H1 (cell line): ENCODE results near the gene APEH. TPM values are rescaled to one million over a fixed set of nuclear protein-coding genes. Genes with fewer than 3 reads are reported as not detected.
A peak's percentile ranks its signal among the peaks of the same experiment; 100 is the strongest.

Experiments
- CTCF ChIA-PET: fragments of 300-600 bp; sonication (Branson Sonifier 250); formaldehyde crosslinking; loops from one replicate; lab custom pipeline; 2021; ENCODE audit not compliant: partially characterized antibody; lab: Charles Lee
- POLR2A ChIA-PET: fragments of 300-600 bp; sonication (Branson Sonifier 250); formaldehyde crosslinking; loops from one replicate; lab custom pipeline; 2021; ENCODE audit warnings: inconsistent platforms; ENCODE audit not compliant: partially characterized antibody; lab: Charles Lee
- DNase-seq, 2 experiments: peaks; one replicate each; pipeline versions ENCODE4 v3.0.0 to v3.0.0-alpha.2; 2010 to 2022; ENCODE audit warnings: low spot score in 2 of 2, low read depth in 1 of 2, mixed read lengths in 1 of 2
- FAIRE-seq: peaks from 2 replicates; lab custom pipeline; 2011; peaks lifted over from hg19 to GRCh38; lab: Jason Lieb, UNC
- H2AFZ ChIP-seq: 2 replicates; pipeline ENCODE4 v1.8.1; 2012; ENCODE audit warnings: low read length, inconsistent platforms
- H2AK5ac ChIP-seq: 2 replicates; pipeline ENCODE4 v1.6.1; 2013; ENCODE audit warnings: low read depth, low read length
- H2BK120ac ChIP-seq: replicated peaks from 2 replicates; pipeline ENCODE3; 2013; ENCODE audit warnings: low read depth, low read length, inconsistent platforms
- H2BK12ac ChIP-seq: 2 replicates; pipeline ENCODE4 v1.6.1; 2013; ENCODE audit warnings: low read depth, low read length
- H2BK15ac ChIP-seq: 2 replicates; pipeline ENCODE4 v1.6.1; 2013; ENCODE audit warnings: low read length
- H2BK20ac ChIP-seq: 2 replicates; pipeline ENCODE4 v1.6.1; 2013; ENCODE audit warnings: low read length
- H2BK5ac ChIP-seq: 2 replicates; pipeline ENCODE4 v1.6.1; 2013; ENCODE audit warnings: low read depth, low read length
- H3K14ac ChIP-seq: 2 replicates; pipeline ENCODE4 v1.6.1; 2013; ENCODE audit warnings: inconsistent platforms; ENCODE audit not compliant: insufficient read length
- H3K18ac ChIP-seq: 2 replicates; pipeline ENCODE4 v1.6.1; 2013; ENCODE audit warnings: low read length; ENCODE audit errors: extremely low read depth
- H3K23ac ChIP-seq: 2 replicates; pipeline ENCODE4 v1.6.1; 2013; ENCODE audit warnings: inconsistent platforms; ENCODE audit not compliant: insufficient read length
- H3K23me2 ChIP-seq: 2 replicates; pipeline ENCODE4 v1.6.1; 2013; ENCODE audit warnings: low read depth, low read length
- H3K27ac ChIP-seq: 2 replicates; pipeline ENCODE4 v1.6.1; 2011; ENCODE audit warnings: low read depth, low read length, inconsistent platforms
- H3K27me3 ChIP-seq, 4 experiments: replicated peaks in 1 of 4; 1 replicate in 1 of 4; 2 replicates in 3 of 4; pipeline versions ENCODE4 v1.6.1 to v1.8.1; 2011 to 2013; ENCODE audit warnings: low read length in 3 of 4, mild to moderate bottlenecking in 3 of 4, inconsistent platforms in 2 of 4, mixed read lengths in 2 of 4, moderate library complexity in 1 of 4; ENCODE audit not compliant: control insufficient read depth in 3 of 4, insufficient read depth in 3 of 4; ENCODE audit errors: extremely low read depth in 1 of 4
- H3K36me3 ChIP-seq, 4 experiments: 2 replicates each; pipeline versions ENCODE4 v1.6.1 to v1.8.1; 2011 to 2013; ENCODE audit warnings: mild to moderate bottlenecking in 4 of 4, low read length in 3 of 4, moderate library complexity in 2 of 4, control low read depth in 1 of 4, inconsistent platforms in 1 of 4; ENCODE audit not compliant: insufficient read depth in 4 of 4, control insufficient read depth in 2 of 4
- H3K4ac ChIP-seq: replicated peaks from 2 replicates; pipeline ENCODE3; 2013; ENCODE audit warnings: low read length, low read depth, mixed read lengths, inconsistent platforms; ENCODE audit not compliant: insufficient read length
- H3K4me1 ChIP-seq, 4 experiments: replicated peaks in 1 of 4; 1 replicate in 1 of 4; 2 replicates in 3 of 4; pipeline versions ENCODE4 v1.6.1 to v1.8.1; 2011 to 2013; ENCODE audit warnings: low read length in 3 of 4, inconsistent platforms in 2 of 4, mixed read lengths in 1 of 4; ENCODE audit not compliant: insufficient read depth in 4 of 4, control insufficient read depth in 3 of 4
- H3K4me2 ChIP-seq, 2 experiments: 2 replicates each; pipeline versions ENCODE4 v1.6.1 to v1.8.1; 2011 to 2013; ENCODE audit warnings: low read depth in 2 of 2, low read length in 2 of 2, control low read depth in 1 of 2, inconsistent platforms in 1 of 2, mild to moderate bottlenecking in 1 of 2; ENCODE audit not compliant: insufficient read depth in 1 of 2
- H3K4me3 ChIP-seq, 4 experiments: fragments of 200-600, 300-600 bp in 1 of 4; sonication (generic), shearing (Covaris generic), sonication (Bioruptor Twin) in 1 of 4; 2 replicates each; pipeline versions ENCODE4 v1.5.1 to v1.8.1; 2011 to 2016; ENCODE audit warnings: low read length in 4 of 4, low read depth in 3 of 4, control low read depth in 2 of 4, inconsistent platforms in 2 of 4, mild to moderate bottlenecking in 2 of 4, mixed read lengths in 1 of 4, moderate library complexity in 1 of 4; ENCODE audit not compliant: insufficient read depth in 2 of 4; ENCODE audit errors: extremely low read depth in 1 of 4
- H3K56ac ChIP-seq: replicated peaks from 2 replicates; pipeline ENCODE3; 2013; ENCODE audit warnings: low read depth, mild to moderate bottlenecking, mixed read lengths, low read length, inconsistent platforms; ENCODE audit not compliant: insufficient read length
- H3K79me1 ChIP-seq: 2 replicates; pipeline ENCODE4 v1.6.1; 2013; ENCODE audit warnings: low read depth, low read length, control low read depth
- H3K79me2 ChIP-seq, 2 experiments: 2 replicates each; pipeline versions ENCODE4 v1.6.1 to v1.8.1; 2012 to 2013; ENCODE audit warnings: low read length in 2 of 2, mild to moderate bottlenecking in 2 of 2, inconsistent platforms in 1 of 2; ENCODE audit not compliant: insufficient read depth in 2 of 2, control insufficient read depth in 1 of 2
- H3K9ac ChIP-seq, 4 experiments: replicated peaks in 1 of 4; 1 replicate in 1 of 4; 2 replicates in 3 of 4; pipeline versions ENCODE4 v1.6.1 to v1.8.1; 2011 to 2013; ENCODE audit warnings: low read depth in 3 of 4, low read length in 3 of 4, control low read depth in 2 of 4, mild to moderate bottlenecking in 2 of 4, moderate library complexity in 2 of 4, inconsistent platforms in 1 of 4; ENCODE audit errors: extremely low read depth in 1 of 4
- H3K9me3 ChIP-seq, 2 experiments: 2 replicates each; pipeline versions ENCODE4 v1.6.1 to v1.8.1; 2012 to 2013; ENCODE audit warnings: mild to moderate bottlenecking in 2 of 2, moderate library complexity in 2 of 2, control low read depth in 1 of 2, inconsistent platforms in 1 of 2, low read depth in 1 of 2, low read length in 1 of 2, mixed read lengths in 1 of 2; ENCODE audit not compliant: insufficient read depth in 2 of 2
- H4K20me1 ChIP-seq, 2 experiments: replicated peaks in 1 of 2; 2 replicates each; pipeline versions ENCODE3 to v1.8.1; 2011 to 2013; ENCODE audit warnings: inconsistent platforms in 2 of 2, low read length in 2 of 2, mild to moderate bottlenecking in 1 of 2; ENCODE audit not compliant: insufficient read depth in 2 of 2, control insufficient read depth in 1 of 2
- H4K5ac ChIP-seq: 2 replicates; pipeline ENCODE4 v1.6.1; 2013; ENCODE audit warnings: low read length, low read depth, mixed read lengths, inconsistent platforms; ENCODE audit not compliant: insufficient read length
- H4K8ac ChIP-seq: 2 replicates; pipeline ENCODE4 v1.8.0; 2013; ENCODE audit warnings: mild to moderate bottlenecking, moderate library complexity, low read length, inconsistent platforms; ENCODE audit not compliant: insufficient read depth; ENCODE audit errors: extremely low read depth
- H4K91ac ChIP-seq: replicated peaks from 2 replicates; pipeline ENCODE3; 2013; ENCODE audit warnings: low read length, mixed read lengths, inconsistent platforms; ENCODE audit not compliant: insufficient read length
- ATF3 ChIP-seq: IDR thresholded peaks from 2 replicates; pipeline ENCODE4 v1.6.1; 2011; ENCODE audit warnings: low read depth, mild to moderate bottlenecking, low read length; ENCODE audit not compliant: insufficient read depth
- BCL11A ChIP-seq, 2 experiments: IDR thresholded peaks; one replicate each; pipeline ENCODE4 v1.6.1; 2011; ENCODE audit warnings: low read depth in 2 of 2, low read length in 2 of 2, mild to moderate bottlenecking in 2 of 2
- KDM5A ChIP-seq: fragments of 200-600 bp; IDR thresholded peaks from 2 replicates; pipeline ENCODE4 v1.7.1; 2012; ENCODE audit warnings: mild to moderate bottlenecking, low read length, inconsistent platforms, mixed read lengths
- POLR2A ChIP-seq, 2 experiments: IDR thresholded peaks; 1 replicate in 1 of 2; 2 replicates in 1 of 2; pipeline ENCODE4 v1.6.1; 2011; ENCODE audit warnings: low read depth in 2 of 2, low read length in 2 of 2, mild to moderate bottlenecking in 2 of 2; ENCODE audit errors: control extremely low read depth in 1 of 2
- TAF1 ChIP-seq: IDR thresholded peaks from 2 replicates; pipeline ENCODE4 v1.6.1; 2011; ENCODE audit warnings: mild to moderate bottlenecking, low read depth, low read length
- TCF12 ChIP-seq: IDR thresholded peaks from 2 replicates; pipeline ENCODE4 v1.6.1; 2011; ENCODE audit warnings: low read depth, mild to moderate bottlenecking, low read length
- YY1 ChIP-seq: IDR thresholded peaks from 2 replicates; pipeline ENCODE4 v1.6.1; 2011; ENCODE audit warnings: low read depth, mild to moderate bottlenecking, low read length
- WGBS, 2 experiments: shearing (Covaris generic) in 1 of 2; methylation state at CpG; one replicate each; pipeline versions ENCODE4 v1.1.6 to v1.1.7; 2013 to 2015; ENCODE audit warnings: low lambda C conversion rate in 2 of 2, mixed read lengths in 2 of 2, inconsistent platforms in 1 of 2, low coverage in 1 of 2, missing lambda C conversion rate in 1 of 2; ENCODE audit not compliant: insufficient replicate concordance in 2 of 2, insufficient coverage in 1 of 2, insufficient read length in 1 of 2; ENCODE audit errors: extremely low coverage in 1 of 2, missing lambda C conversion rate in 1 of 2; 5-methylcytosine and 5-hydroxymethylcytosine counted together
- polyA plus RNA-seq, 7 experiments: library from polyadenylated mRNA; depleted of rRNA in 3 of 7; stranded (reverse) in 5 of 7; unstranded in 2 of 7; fragments of >200 nt in 5 of 7; fragments of 200-250 nt in 2 of 7; gene quantifications; 1 replicate in 5 of 7; 2 replicates in 1 of 7; 4 replicates in 1 of 7; pipeline versions ENCODE4 v1.2.1 to v1.2.3, GENCODE V29; 2011 to 2013; ENCODE audit warnings: missing spikeins in 2 of 7, mixed read lengths in 2 of 7
- total RNA-seq: library from RNA; stranded (reverse); fragmentation: NEBNext Ultra II Directional; extraction: Animal tissue kit (Norgen Biotek cat#: 25700); gene quantifications from 2 replicates; pipeline ENCODE4 v1.2.1, GENCODE V29; 2021

APEH gene
- total and polyA plus RNA-seq, 2 of the 8 experiments (the other 6 are each of a cell fraction or from before 2014, with no cell fraction given): 222 to 260 TPM

- peak overlapping the region in 1 of 4 experiments; percentile 93; a peak in 1 of 8 replicates for H3K4me3 ChIP-seq
Measured at GRCh38 chr3:49721896-49722781, 48.0 kb downstream of the APEH start.

More at GRCh38 chr3:49721896-49722781, 48.0 kb downstream of the APEH start:
- H4K5ac ChIP-seq: no peak overlapping the region
- no peak overlapping the region for H3K27ac ChIP-seq
- peaks cover 0 to 8% of the 10 kb centered on the region in 2 experiments; a peak in 1 of 4 replicates for H3K79me2 ChIP-seq
- no peak overlapping the region for H2AK5ac ChIP-seq
- no peak overlapping the region for H2BK15ac ChIP-seq
- peaks cover 0 to 27% (median 15%) of the 10 kb centered on the region in 4 experiments; a peak in 6 of 7 replicates for H3K4me1 ChIP-seq
- peaks cover 16% of the 10 kb centered on the region; the same call in 1 of the 2 replicates for H3K23me2 ChIP-seq
- POLR2A ChIA-PET: interaction anchor here (1.9 to 7.3 kb wide), 5 partner anchors 7 to 65 kb away, joined by 6 to 57 read pairs (median 18); partner anchors contain the start of gene IP6K1
- H3K18ac ChIP-seq: no peak overlapping the region
- no peak overlapping the region for H3K14ac ChIP-seq
- H4K91ac ChIP-seq: no peak overlapping the region
- no peak overlapping the region for H4K8ac ChIP-seq
- H2BK5ac ChIP-seq: no peak overlapping the region
- FAIRE-seq (no peak), DNase-seq (no peak)
- no peak overlapping the region for H3K4ac ChIP-seq
- no peak overlapping the region for H2BK120ac ChIP-seq
- H3K9ac ChIP-seq: no peak overlapping the region; a peak in 1 of 7 replicates
- no peak overlapping the region for H2AFZ ChIP-seq
- peaks cover 5% of the 10 kb centered on the region; the same call in 1 of the 2 replicates for H3K79me1 ChIP-seq
- 92% methylated on average over 25 of the region's 26 CpGs; no CpG with 5 or more reads in 1 of the 2 experiments for WGBS, 2 experiments
- no peaks in the 10 kb centered on the region for H3K27me3 ChIP-seq
- H3K56ac ChIP-seq: no peak overlapping the region
- H3K4me2 ChIP-seq: peak overlapping the region; percentile 59 to 92; a peak in 2 of 4 replicates
- no peak overlapping the region for H3K23ac ChIP-seq
- peaks cover 6 to 13% (median 10%) of the 10 kb centered on the region in 4 experiments; a peak in 7 of 8 replicates for H3K36me3 ChIP-seq
- H2BK12ac ChIP-seq: no peak overlapping the region
- no peaks in the 10 kb centered on the region for H3K9me3 ChIP-seq
- no peak overlapping the region for H2BK20ac ChIP-seq
- TF ChIP-seq ATF3 (no peak), TCF12 (no peak), TAF1 (no peak), POLR2A (IDR thresholded peaks at IDR 0.05; ENCODE audit: control extremely low read depth in 1 of 2, low read depth in 2 of 2, low read length in 2 of 2) (no peak), BCL11A (IDR thresholded peaks at IDR 0.05; ENCODE audit: low read depth in 2 of 2, low read length in 2 of 2) (no peak), YY1 (no peak), KDM5A (no peak)
- CTCF ChIA-PET: interaction anchor here (0.9 to 7.8 kb wide), 2 partner anchors 20 to 185 kb away, joined by 3 to 127 read pairs; no protein-coding TSS in a partner anchor
- peaks cover 7 to 24% of the 10 kb centered on the region in 2 experiments for H4K20me1 ChIP-seq
